WTC11 (cell line): Measurements from ENCODE around the gene AURKAIP1. TPM values are rescaled to one million over a fixed set of nuclear protein-coding genes. Genes with fewer than 3 reads are reported as not detected.
A peak's percentile ranks its signal among the peaks of the same experiment; 100 is the strongest.

Experiments
- ATAC-seq: fragments of 200-7000 bp; cut with Tn5 transposase; 2 replicates; pipeline ENCODE4 v1.10.0; 2021; ENCODE audit warnings: mild to moderate bottlenecking, moderate library complexity
- CTCF ChIA-PET: fragments of 300-600 bp; sonication (Branson Sonifier 250); formaldehyde crosslinking; loops from one replicate; lab custom pipeline; 2021; ENCODE audit warnings: antibody characterized with exemption; lab: Charles Lee
- POLR2A ChIA-PET: fragments of 350-600 bp; sonication (Branson Sonifier 250); formaldehyde crosslinking; loops from one replicate; lab custom pipeline; 2021; ENCODE audit warnings: antibody characterized with exemption; lab: Charles Lee
- DNase-seq: peaks from one replicate; pipeline ENCODE4 v3.0.0; 2021; ENCODE audit warnings: low spot score
- H3K27ac Mint-ChIP-seq: 2 replicates; pipeline ENCODE4 v1.8.0; 2021; ENCODE audit warnings: mixed read lengths
- H3K27me3 Mint-ChIP-seq: 2 replicates; pipeline ENCODE4 v1.8.0; 2021; ENCODE audit warnings: low read depth, mild to moderate bottlenecking, moderate library complexity, mixed read lengths
- H3K36me3 Mint-ChIP-seq: 2 replicates; pipeline ENCODE4 v1.8.0; 2021; ENCODE audit warnings: mixed read lengths
- H3K4me1 Mint-ChIP-seq: 2 replicates; pipeline ENCODE4 v1.8.0; 2022; ENCODE audit warnings: mixed read lengths
- H3K4me3 Mint-ChIP-seq: 2 replicates; pipeline ENCODE4 v1.8.0; 2021; ENCODE audit warnings: mild to moderate bottlenecking, moderate library complexity, mixed read lengths
- H3K9me3 Mint-ChIP-seq: 2 replicates; pipeline ENCODE4 v1.8.0; 2021; ENCODE audit warnings: mixed read lengths
- ATF2 ChIP-seq: sonication (generic); formaldehyde crosslinking; IDR thresholded peaks from 2 replicates; pipeline ENCODE4 v1.8.1; 2022; ENCODE audit warnings: low read depth, missing genetic modification reagents, borderline replicate concordance
- ATF3 ChIP-seq: sonication (generic); formaldehyde crosslinking; conservative IDR thresholded peaks from 2 replicates; pipeline ENCODE4 v1.8.1; 2022; ENCODE audit warnings: mild to moderate bottlenecking, missing genetic modification reagents
- CBFB ChIP-seq: sonication (generic); formaldehyde crosslinking; IDR thresholded peaks from 2 replicates; pipeline ENCODE4 v1.8.1; 2022; ENCODE audit warnings: mild to moderate bottlenecking, low read depth, missing genetic modification reagents
- CREM ChIP-seq: sonication (generic); formaldehyde crosslinking; IDR thresholded peaks from 2 replicates; pipeline ENCODE4 v1.8.1; 2022; ENCODE audit warnings: mild to moderate bottlenecking, missing genetic modification reagents, moderate library complexity
- E2F1 ChIP-seq: sonication (generic); formaldehyde crosslinking; IDR thresholded peaks from 2 replicates; pipeline ENCODE4 v1.8.0; 2022; ENCODE audit warnings: mild to moderate bottlenecking, missing genetic modification reagents
- ERG ChIP-seq: fragments of 250-450 bp; sonication (Bioruptor Pico); IDR thresholded peaks from 2 replicates; pipeline ENCODE4 v1.8.0; 2021; ENCODE audit warnings: mild to moderate bottlenecking
- ESRRA ChIP-seq: sonication (generic); formaldehyde crosslinking; IDR thresholded peaks from 2 replicates; pipeline ENCODE4 v1.8.1; 2022; ENCODE audit warnings: mild to moderate bottlenecking, missing genetic modification reagents, borderline replicate concordance
- ETV6 ChIP-seq: sonication (generic); formaldehyde crosslinking; IDR thresholded peaks from 2 replicates; pipeline ENCODE4 v1.8.1; 2022; ENCODE audit warnings: mild to moderate bottlenecking, missing genetic modification reagents
- FOXP1 ChIP-seq: sonication (generic); formaldehyde crosslinking; IDR thresholded peaks from 2 replicates; pipeline ENCODE4 v1.8.0; 2022; ENCODE audit warnings: missing genetic modification reagents, mild to moderate bottlenecking, moderate library complexity, borderline replicate concordance
- FOXP4 ChIP-seq: sonication (generic); formaldehyde crosslinking; IDR thresholded peaks from 2 replicates; pipeline ENCODE4 v1.8.0; 2022; ENCODE audit warnings: mild to moderate bottlenecking, missing genetic modification reagents
- MAX ChIP-seq: sonication (generic); formaldehyde crosslinking; IDR thresholded peaks from 2 replicates; pipeline ENCODE4 v1.8.0; 2022; ENCODE audit warnings: mild to moderate bottlenecking, missing genetic modification reagents
- MLX ChIP-seq: sonication (generic); formaldehyde crosslinking; IDR thresholded peaks from 2 replicates; pipeline ENCODE4 v1.8.1; 2023; ENCODE audit warnings: mild to moderate bottlenecking, missing genetic modification reagents, moderate library complexity
- NFATC4 ChIP-seq: fragments of 250-450 bp; sonication (Bioruptor Pico); IDR thresholded peaks from 2 replicates; pipeline ENCODE4 v1.9.0; 2021; ENCODE audit warnings: mild to moderate bottlenecking
- NR1H2 ChIP-seq: sonication (generic); formaldehyde crosslinking; IDR thresholded peaks from 2 replicates; pipeline ENCODE4 v1.9.0; 2021; ENCODE audit warnings: mild to moderate bottlenecking, moderate library complexity, missing genetic modification reagents
- NR2C2 ChIP-seq: sonication (generic); formaldehyde crosslinking; IDR thresholded peaks from 2 replicates; pipeline ENCODE4 v1.8.0; 2022; ENCODE audit warnings: mild to moderate bottlenecking, missing genetic modification reagents
- RORB ChIP-seq: fragments of 250-450 bp; sonication (Bioruptor Pico); IDR thresholded peaks from 2 replicates; pipeline ENCODE4 v1.9.0; 2021; ENCODE audit warnings: mild to moderate bottlenecking
- STAT6 ChIP-seq: sonication (generic); formaldehyde crosslinking; conservative IDR thresholded peaks from 2 replicates; pipeline ENCODE4 v1.8.1; 2023; ENCODE audit warnings: mild to moderate bottlenecking, low read depth, missing genetic modification reagents, moderate library complexity
- TCF7 ChIP-seq: sonication (generic); formaldehyde crosslinking; IDR thresholded peaks from 2 replicates; pipeline ENCODE4 v1.8.0; 2022; ENCODE audit warnings: mild to moderate bottlenecking, low read depth, missing genetic modification reagents, moderate library complexity
- TEAD1 ChIP-seq: sonication (generic); formaldehyde crosslinking; IDR thresholded peaks from 2 replicates; pipeline ENCODE4 v1.8.0; 2022; ENCODE audit warnings: mild to moderate bottlenecking, missing genetic modification reagents
- ZNF219 ChIP-seq: sonication (generic); formaldehyde crosslinking; IDR thresholded peaks from 2 replicates; pipeline ENCODE4 v1.8.0; 2023; ENCODE audit warnings: missing genetic modification reagents, mild to moderate bottlenecking, borderline replicate concordance
- ZNF263 ChIP-seq: sonication (generic); formaldehyde crosslinking; IDR thresholded peaks from 2 replicates; pipeline ENCODE4 v1.8.1; 2022; ENCODE audit warnings: low read depth, mild to moderate bottlenecking, moderate library complexity, missing genetic modification reagents
- ZNF423 ChIP-seq: fragments of 250-450 bp; sonication (Bioruptor Pico); IDR thresholded peaks from 2 replicates; pipeline ENCODE4 v2.1.2; 2022; ENCODE audit warnings: mild to moderate bottlenecking, moderate library complexity
- ZNF512 ChIP-seq: sonication (generic); formaldehyde crosslinking; IDR thresholded peaks from 2 replicates; pipeline ENCODE4 v1.8.1; 2022; ENCODE audit warnings: missing genetic modification reagents, borderline replicate concordance
- total RNA-seq: library from RNA; stranded (reverse); gene quantifications from 3 replicates; pipeline ENCODE4 v1.2.3, GENCODE V29; 2021

The AURKAIP1 gene
- total RNA-seq, 1 experiment from 2014 or later = 268 TPM

GRCh38 chr1:1354271-1355247 lies 20.4 kb downstream of the AURKAIP1 start:
- Mint-ChIP-seq H3K27ac (no peak overlapping the region), H3K4me1 (peaks cover 29% of the 10 kb centered on the region), H3K9me3 (no peaks in the 10 kb centered on the region), H3K36me3 (no peaks in the 10 kb centered on the region), H3K4me3 (peak overlapping the region; percentile 73), H3K27me3 (peaks cover 17% of the 10 kb centered on the region)
- ChIA-PET CTCF (interaction anchor here (0.6 to 1.5 kb wide), 11 partner anchors 9 to 150 kb away, joined by 3 to 6 read pairs (median 3); partner anchors contain the start of gene AURKAIP1), POLR2A (interaction anchor here (0.6 to 1.1 kb wide), 5 partner anchors 17 to 484 kb away, joined by 3 to 5 read pairs (median 4); no protein-coding TSS in a partner anchor)
- no peak for DNase-seq
- ATAC-seq = no peak
- TF ChIP-seq ETV6 (CRISPR knock-in tag) (no peak), FOXP1 (no peak), ERG (CRISPR knock-in tag) (no peak), ZNF512 (CRISPR knock-in tag) (no peak), CREM (0 out of 2 replicates have a peak, but pooled peaks have one; percentile 48), ESRRA (CRISPR knock-in tag) (no peak), ATF2 (no peak), FOXP4 (CRISPR knock-in tag) (no peak), NR1H2 (CRISPR knock-in tag) (no peak), NFATC4 (CRISPR knock-in tag) (no peak), STAT6 (CRISPR knock-in tag) (no peak), TEAD1 (CRISPR knock-in tag) (no peak), TCF7 (CRISPR knock-in tag) (0 out of 2 replicates have a peak, but pooled peaks have one; percentile 54), MLX (CRISPR knock-in tag) (no peak), MAX (CRISPR knock-in tag) (peak; percentile 39; the same call in 1 of the 2 replicates), RORB (CRISPR knock-in tag) (no peak), ZNF219 (CRISPR knock-in tag) (no peak), NR2C2 (CRISPR knock-in tag) (no peak), ATF3 (CRISPR knock-in tag) (no peak), ZNF423 (CRISPR knock-in tag) (0 out of 2 replicates have a peak, but pooled peaks have one; percentile 4), CBFB (no peak), ZNF263 (no peak), E2F1 (CRISPR knock-in tag) (no peak)
